B cell (primary cell): Measurements from ENCODE around the gene MYCBP2.

ENCODE experiments used
- EZH2 ChIP-seq: IDR thresholded peaks from 2 replicates; pipeline ENCODE4 v1.6.1; 2012; ENCODE audit warnings: borderline replicate concordance, low read depth, mild to moderate bottlenecking, moderate library complexity, low read length; ENCODE audit not compliant: insufficient read depth, poor library complexity, severe bottlenecking
- TF ChIP-seq, protein P1 (sequence below): fragments of 200-600 bp; IDR thresholded peaks from one replicate; pipeline ENCODE4 v1.8.0; 2022; ENCODE audit warnings: antibody characterized with exemption, mild to moderate bottlenecking

DNA sequence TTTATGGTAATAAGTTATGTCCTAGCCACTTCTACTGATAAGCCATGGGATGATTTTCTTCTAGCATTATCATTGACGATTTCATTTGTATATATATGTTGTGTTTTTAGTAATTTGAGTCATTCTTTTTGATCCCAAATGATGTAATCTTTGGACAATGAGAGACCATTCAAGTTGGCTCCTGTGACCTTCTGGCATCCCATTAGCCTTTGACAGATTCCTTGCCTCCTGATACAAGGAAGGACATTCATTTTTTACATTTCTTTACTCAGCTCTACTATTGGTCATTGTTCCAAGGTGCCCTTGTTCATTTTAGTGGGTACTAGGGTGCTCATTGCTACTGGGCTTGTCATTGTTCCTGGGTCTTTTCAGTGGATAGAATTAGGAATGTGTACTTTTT is 35.3 kb upstream of the MYCBP2 start:
- TF ChIP-seq, protein P1, sequence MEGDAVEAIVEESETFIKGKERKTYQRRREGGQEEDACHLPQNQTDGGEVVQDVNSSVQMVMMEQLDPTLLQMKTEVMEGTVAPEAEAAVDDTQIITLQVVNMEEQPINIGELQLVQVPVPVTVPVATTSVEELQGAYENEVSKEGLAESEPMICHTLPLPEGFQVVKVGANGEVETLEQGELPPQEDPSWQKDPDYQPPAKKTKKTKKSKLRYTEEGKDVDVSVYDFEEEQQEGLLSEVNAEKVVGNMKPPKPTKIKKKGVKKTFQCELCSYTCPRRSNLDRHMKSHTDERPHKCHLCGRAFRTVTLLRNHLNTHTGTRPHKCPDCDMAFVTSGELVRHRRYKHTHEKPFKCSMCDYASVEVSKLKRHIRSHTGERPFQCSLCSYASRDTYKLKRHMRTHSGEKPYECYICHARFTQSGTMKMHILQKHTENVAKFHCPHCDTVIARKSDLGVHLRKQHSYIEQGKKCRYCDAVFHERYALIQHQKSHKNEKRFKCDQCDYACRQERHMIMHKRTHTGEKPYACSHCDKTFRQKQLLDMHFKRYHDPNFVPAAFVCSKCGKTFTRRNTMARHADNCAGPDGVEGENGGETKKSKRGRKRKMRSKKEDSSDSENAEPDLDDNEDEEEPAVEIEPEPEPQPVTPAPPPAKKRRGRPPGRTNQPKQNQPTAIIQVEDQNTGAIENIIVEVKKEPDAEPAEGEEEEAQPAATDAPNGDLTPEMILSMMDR = no peak
- TF ChIP-seq EZH2 = no peak
